ENCODE measurements around the gene FCRLA. TPM values are rescaled to one million over a fixed set of nuclear protein-coding genes. Genes with fewer than 3 reads are reported as not detected.
"Not testable (repeated sequence)": the region's sequence is repeated elsewhere in the genome, so short reads cannot be mapped to it uniquely, and the experiment has no call there.

FCRLA gene
- total RNA-seq, 2 experiments from 2014 or later = 409 to 672 TPM

- H2AFZ ChIP-seq (ENCODE audit: low read length); DNase-seq (ENCODE audit: low spot score); CTCF ChIA-PET (ENCODE audit: unreplicated experiment): not testable (repeated sequence)
Observed at GRCh38 chr1:161663569-161663968, 43.5 kb upstream of the FCRLA start.

GRCh38 chr1:161664689-161665088, 42.3 kb upstream of the FCRLA start:
- H3K4me3 ChIP-seq (ENCODE audit: low read depth, low read length, poor library complexity, severe bottlenecking); H3K36me3 ChIP-seq (ENCODE audit: insufficient read depth, low read length); H3K4me2 ChIP-seq (ENCODE audit: low read length); H3K79me2 ChIP-seq (ENCODE audit: insufficient read depth, low read depth, low read length); DNase-seq (ENCODE audit: low spot score); POLR2A ChIA-PET; H3K9me3 ChIP-seq (ENCODE audit: low read length); H3K27ac ChIP-seq (ENCODE audit: low read depth, low read length, poor library complexity, severe bottlenecking); H3K4me1 ChIP-seq (ENCODE audit: insufficient read depth, low read length, poor library complexity, severe bottlenecking); intact Hi-C loops (cut with micrococcal nuclease; ENCODE audit: unreplicated experiment); H3K9me2 ChIP-seq (ENCODE audit: insufficient read depth, low read length); H4K20me1 ChIP-seq (ENCODE audit: insufficient read depth, low read length); CTCF ChIA-PET (ENCODE audit: unreplicated experiment); H2AFZ ChIP-seq (ENCODE audit: low read length); BruUV-seq (replicated peaks): not testable (repeated sequence)

More at GRCh38 chr1:161663569-161663968, 43.5 kb upstream of the FCRLA start:
- H3K4me2 ChIP-seq (ENCODE audit: low read length); H3K4me3 ChIP-seq (ENCODE audit: low read depth, low read length, poor library complexity, severe bottlenecking); H3K27ac ChIP-seq (ENCODE audit: low read depth, low read length, poor library complexity, severe bottlenecking); intact Hi-C loops (cut with micrococcal nuclease; ENCODE audit: unreplicated experiment); H3K36me3 ChIP-seq (ENCODE audit: insufficient read depth, low read length); H3K9me3 ChIP-seq (ENCODE audit: low read length); H3K9me2 ChIP-seq (ENCODE audit: insufficient read depth, low read length); H4K20me1 ChIP-seq (ENCODE audit: insufficient read depth, low read length); H3K4me1 ChIP-seq (ENCODE audit: insufficient read depth, low read length, poor library complexity, severe bottlenecking); H3K79me2 ChIP-seq (ENCODE audit: insufficient read depth, low read depth, low read length); POLR2A ChIA-PET; BruUV-seq (replicated peaks): not testable (repeated sequence)

- intact Hi-C loops (cut with micrococcal nuclease; ENCODE audit: unreplicated experiment); H3K27ac ChIP-seq (ENCODE audit: low read depth, low read length, poor library complexity, severe bottlenecking); BruUV-seq (replicated peaks); H4K20me1 ChIP-seq (ENCODE audit: insufficient read depth, low read length); CTCF ChIA-PET (ENCODE audit: unreplicated experiment); H2AFZ ChIP-seq (ENCODE audit: low read length); DNase-seq (ENCODE audit: low spot score); H3K79me2 ChIP-seq (ENCODE audit: insufficient read depth, low read depth, low read length); H3K36me3 ChIP-seq (ENCODE audit: insufficient read depth, low read length); H3K9me2 ChIP-seq (ENCODE audit: insufficient read depth, low read length); H3K4me3 ChIP-seq (ENCODE audit: low read depth, low read length, poor library complexity, severe bottlenecking); H3K4me2 ChIP-seq (ENCODE audit: low read length); H3K4me1 ChIP-seq (ENCODE audit: insufficient read depth, low read length, poor library complexity, severe bottlenecking); POLR2A ChIA-PET; H3K9me3 ChIP-seq (ENCODE audit: low read length): not testable (repeated sequence)
Observed at GRCh38 chr1:161671045-161672020, 35.7 kb upstream of the FCRLA start.

DNA sequence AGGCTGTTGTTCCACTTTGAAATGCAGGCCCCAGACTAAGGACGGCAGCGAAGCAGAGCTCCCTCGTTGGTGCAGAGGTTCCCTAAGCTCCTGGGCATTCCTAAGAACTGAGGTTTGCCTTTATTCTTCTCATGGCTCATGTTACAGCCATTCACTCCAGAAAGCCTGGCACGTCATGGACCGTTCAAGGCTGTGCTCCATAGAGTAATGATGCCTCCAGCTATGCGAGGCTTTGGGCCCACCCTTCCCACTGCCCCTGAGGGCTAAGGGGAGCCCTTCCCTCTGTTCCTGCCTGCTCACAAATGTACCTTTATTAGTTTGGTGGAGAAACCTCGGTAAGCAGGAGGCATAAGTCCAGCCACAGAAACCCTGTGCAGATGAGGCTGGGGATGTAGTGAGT, 33.6 kb upstream of the FCRLA start:
- H3K36me3 ChIP-seq (ENCODE audit: insufficient read depth, low read length); H2AFZ ChIP-seq (ENCODE audit: low read length); BruUV-seq (replicated peaks); H4K20me1 ChIP-seq (ENCODE audit: insufficient read depth, low read length); H3K4me3 ChIP-seq (ENCODE audit: low read depth, low read length, poor library complexity, severe bottlenecking); H3K4me2 ChIP-seq (ENCODE audit: low read length); H3K79me2 ChIP-seq (ENCODE audit: insufficient read depth, low read depth, low read length); POLR2A ChIA-PET; H3K27ac ChIP-seq (ENCODE audit: low read depth, low read length, poor library complexity, severe bottlenecking); H3K9me2 ChIP-seq (ENCODE audit: insufficient read depth, low read length); H3K4me1 ChIP-seq (ENCODE audit: insufficient read depth, low read length, poor library complexity, severe bottlenecking); CTCF ChIA-PET (ENCODE audit: unreplicated experiment); H3K9me3 ChIP-seq (ENCODE audit: low read length); DNase-seq (ENCODE audit: low spot score); intact Hi-C loops (cut with micrococcal nuclease; ENCODE audit: unreplicated experiment): not testable (repeated sequence)

GRCh38 chr1:161674447-161674846, 32.6 kb upstream of the FCRLA start:
- DNase-seq (ENCODE audit: low spot score); H3K4me2 ChIP-seq (ENCODE audit: low read length); H2AFZ ChIP-seq (ENCODE audit: low read length); H3K4me1 ChIP-seq (ENCODE audit: insufficient read depth, low read length, poor library complexity, severe bottlenecking); H3K9me2 ChIP-seq (ENCODE audit: insufficient read depth, low read length); H3K36me3 ChIP-seq (ENCODE audit: insufficient read depth, low read length); intact Hi-C loops (cut with micrococcal nuclease; ENCODE audit: unreplicated experiment); H3K4me3 ChIP-seq (ENCODE audit: low read depth, low read length, poor library complexity, severe bottlenecking); H4K20me1 ChIP-seq (ENCODE audit: insufficient read depth, low read length); H3K9me3 ChIP-seq (ENCODE audit: low read length); BruUV-seq (replicated peaks); H3K27ac ChIP-seq (ENCODE audit: low read depth, low read length, poor library complexity, severe bottlenecking); POLR2A ChIA-PET; H3K79me2 ChIP-seq (ENCODE audit: insufficient read depth, low read depth, low read length); CTCF ChIA-PET (ENCODE audit: unreplicated experiment): not testable (repeated sequence)

DNA sequence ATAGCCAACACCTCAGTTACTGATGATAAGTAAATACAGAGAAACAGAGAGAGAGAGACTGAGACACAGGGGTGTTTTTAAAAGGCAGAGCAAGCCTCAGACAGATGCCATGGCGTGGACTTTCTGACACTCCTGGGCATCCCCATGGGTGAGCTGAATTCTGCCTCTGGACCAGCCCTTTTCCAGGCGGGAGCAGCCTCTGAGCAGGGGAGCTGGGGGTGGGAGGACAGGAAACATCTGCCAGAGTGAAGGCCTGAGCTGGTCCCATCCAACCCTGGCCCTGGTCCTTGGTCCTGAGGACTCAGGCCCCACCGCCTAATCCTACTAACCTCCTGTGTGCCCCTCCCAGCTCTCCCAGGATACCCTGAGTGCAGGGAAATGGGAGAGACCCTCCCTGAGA, 32.1 kb upstream of the FCRLA start:
- DNase-seq (ENCODE audit: low spot score); BruUV-seq (replicated peaks); H3K36me3 ChIP-seq (ENCODE audit: insufficient read depth, low read length); H2AFZ ChIP-seq (ENCODE audit: low read length); H3K4me1 ChIP-seq (ENCODE audit: insufficient read depth, low read length, poor library complexity, severe bottlenecking); H3K27ac ChIP-seq (ENCODE audit: low read depth, low read length, poor library complexity, severe bottlenecking); H3K4me2 ChIP-seq (ENCODE audit: low read length); H4K20me1 ChIP-seq (ENCODE audit: insufficient read depth, low read length); H3K9me2 ChIP-seq (ENCODE audit: insufficient read depth, low read length); H3K79me2 ChIP-seq (ENCODE audit: insufficient read depth, low read depth, low read length); H3K9me3 ChIP-seq (ENCODE audit: low read length); H3K4me3 ChIP-seq (ENCODE audit: low read depth, low read length, poor library complexity, severe bottlenecking); intact Hi-C loops (cut with micrococcal nuclease; ENCODE audit: unreplicated experiment); CTCF ChIA-PET (ENCODE audit: unreplicated experiment): not testable (repeated sequence)
- POLR2A ChIA-PET = interaction anchor here (0.7 kb wide), 1 partner anchor 27 kb away, joined by 3 read pairs; no protein-coding TSS in a partner anchor

Measured in OCI-LY7 (cell line).